DND-41 (cell line): ENCODE measurements around the gene MORN4.

Experiments used
- ATAC-seq: fragments of 200-7000 bp; cut with Tn5 transposase; 3 replicates; pipeline ENCODE4 v1.9.1; 2021; ENCODE audit warnings: low read depth; ENCODE audit not compliant: insufficient read depth
- DNase-seq: peaks from one replicate; pipeline ENCODE4 v3.0.0-alpha.2; 2020
- H2AFZ ChIP-seq: 2 replicates; pipeline ENCODE4 v1.6.0; 2012; ENCODE audit warnings: low read depth, low read length
- H3K27ac ChIP-seq: 2 replicates; pipeline ENCODE4 v1.5.1; 2012; ENCODE audit warnings: low read length, inconsistent platforms
- H3K27me3 ChIP-seq: fragments of 200-600 bp; sonication (generic); 2 replicates; pipeline ENCODE4 v1.6.0; 2012; ENCODE audit warnings: low read length, mild to moderate bottlenecking, inconsistent platforms; ENCODE audit not compliant: insufficient read depth, poor library complexity
- H3K36me3 ChIP-seq: 2 replicates; pipeline ENCODE4 v1.5.1; 2012; ENCODE audit warnings: low read length, inconsistent platforms; ENCODE audit not compliant: insufficient read depth
- H3K4me1 ChIP-seq: 2 replicates; pipeline ENCODE4 v1.5.1; 2012; ENCODE audit warnings: mild to moderate bottlenecking, low read length; ENCODE audit not compliant: insufficient read depth
- H3K4me2 ChIP-seq: 2 replicates; pipeline ENCODE4 v1.6.0; 2012; ENCODE audit warnings: mild to moderate bottlenecking, moderate library complexity, low read length, inconsistent platforms; ENCODE audit not compliant: insufficient read depth
- H3K4me3 ChIP-seq, 2 experiments: fragments of 200-600 bp in 1 of 2; shearing (Covaris generic) in 1 of 2; 2 replicates each; pipeline ENCODE4 v1.5.1; 2012 to 2016; ENCODE audit warnings: inconsistent platforms in 2 of 2, low read length in 2 of 2, mild to moderate bottlenecking in 2 of 2, low read depth in 1 of 2, moderate library complexity in 1 of 2
- H3K79me2 ChIP-seq: 2 replicates; pipeline ENCODE4 v1.6.0; 2012; ENCODE audit warnings: low read length, inconsistent platforms; ENCODE audit not compliant: insufficient read depth
- H3K9ac ChIP-seq: 2 replicates; pipeline ENCODE4 v1.6.0; 2012; ENCODE audit warnings: low read depth, mild to moderate bottlenecking, inconsistent platforms, low read length, moderate library complexity
- H3K9me3 ChIP-seq: 2 replicates; pipeline ENCODE4 v1.5.1; 2012; ENCODE audit warnings: low read length, moderate library complexity, mild to moderate bottlenecking, inconsistent platforms; ENCODE audit not compliant: insufficient read depth, severe bottlenecking
- H4K20me1 ChIP-seq: 2 replicates; pipeline ENCODE4 v1.6.0; 2012; ENCODE audit warnings: low read length; ENCODE audit not compliant: insufficient read depth
- CTCF ChIP-seq: IDR thresholded peaks from 2 replicates; pipeline ENCODE4 v1.5.1; 2012; ENCODE audit warnings: borderline replicate concordance, low read length, moderate library complexity, mild to moderate bottlenecking; ENCODE audit not compliant: poor library complexity, severe bottlenecking; ENCODE audit errors: extremely low read depth
- EZH2 ChIP-seq: IDR thresholded peaks from 3 replicates; pipeline ENCODE4 v1.6.1; 2012; ENCODE audit warnings: borderline replicate concordance, low read depth, mild to moderate bottlenecking, moderate library complexity, low read length, inconsistent platforms; ENCODE audit not compliant: severe bottlenecking

Gene MORN4

DNA sequence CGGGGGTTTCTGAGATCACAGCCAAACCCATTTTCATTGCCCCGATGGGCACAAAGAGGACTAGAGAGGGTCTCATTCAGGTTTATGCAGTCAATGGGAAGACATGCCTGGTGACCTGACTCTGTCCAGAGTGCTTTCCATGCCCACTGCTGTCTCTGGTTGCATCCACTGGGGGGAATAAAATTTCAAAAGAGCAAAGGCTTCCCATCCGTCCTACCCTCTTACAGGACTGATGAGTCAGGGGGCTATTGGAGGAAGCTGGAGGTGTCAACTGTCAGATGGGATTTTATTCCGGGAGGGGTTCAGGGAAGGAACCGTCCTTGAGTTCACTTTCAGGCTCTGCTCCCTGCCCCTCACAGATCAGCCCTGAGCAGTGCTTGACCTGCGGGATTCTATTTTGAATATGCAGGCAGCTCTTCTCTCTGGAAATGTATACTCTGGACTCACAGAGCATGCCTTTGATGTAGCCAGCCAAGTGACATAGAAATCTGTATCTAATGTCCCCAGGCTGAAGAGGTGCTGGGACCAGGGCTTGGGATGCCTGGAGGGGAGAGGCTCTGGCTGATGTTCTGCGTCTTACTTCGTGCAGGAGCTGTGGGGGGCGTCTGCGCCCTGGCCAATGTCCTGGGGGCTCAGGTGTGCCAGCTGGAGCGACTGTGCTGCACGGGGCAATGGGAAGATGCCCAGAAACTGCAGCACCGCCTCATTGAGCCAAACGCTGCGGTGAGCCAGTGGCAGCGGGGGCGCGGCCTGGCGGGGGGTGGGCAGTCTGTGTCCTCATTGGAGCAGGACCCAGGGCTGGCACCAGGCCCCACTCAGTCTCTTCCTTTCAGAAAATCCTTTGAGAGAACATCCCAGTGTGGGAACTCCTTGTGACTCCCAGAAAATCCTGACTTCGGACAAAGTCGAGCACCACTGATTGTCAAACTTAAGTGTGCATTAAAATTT lies 31.8 kb downstream of the MORN4 start:
- H3K4me2 ChIP-seq = no peak overlapping the region
- H4K20me1 ChIP-seq = no peaks in the 10 kb centered on the region
- no peak for TF ChIP-seq EZH2
- no peak for TF ChIP-seq CTCF
- DNase-seq = no peak
- H3K27me3 ChIP-seq = no peaks in the 10 kb centered on the region
- H3K9me3 ChIP-seq = no peaks in the 10 kb centered on the region
- no peak overlapping the region for H2AFZ ChIP-seq
- no peaks in the 10 kb centered on the region for H3K79me2 ChIP-seq
- no peak overlapping the region for H3K27ac ChIP-seq
- H3K36me3 ChIP-seq = no peaks in the 10 kb centered on the region
- ATAC-seq = no peak
- no peaks in the 10 kb centered on the region for H3K4me1 ChIP-seq
- no peak overlapping the region for H3K4me3 ChIP-seq
- H3K9ac ChIP-seq = no peak overlapping the region

- Histone ChIP-seq H3K9ac (no peak overlapping the region), H3K27ac (no peak overlapping the region), H3K79me2 (no peaks in the 10 kb centered on the region), H3K4me3 (no peak overlapping the region), H3K4me1 (no peaks in the 10 kb centered on the region), H4K20me1 (no peaks in the 10 kb centered on the region), H3K27me3 (no peaks in the 10 kb centered on the region), H3K4me2 (no peak overlapping the region), H2AFZ (no peak overlapping the region), H3K9me3 (no peaks in the 10 kb centered on the region), H3K36me3 (no peaks in the 10 kb centered on the region)
- DNase-seq (no peak), ATAC-seq (no peak)
- no peak for TF ChIP-seq EZH2
- TF ChIP-seq CTCF = no peak
These were observed 32.7 kb downstream of the MORN4 start for GRCh38 chr10:97600616-97601015.

- Histone ChIP-seq H3K9ac (no peak overlapping the region), H3K27me3 (no peaks in the 10 kb centered on the region), H3K9me3 (no peaks in the 10 kb centered on the region), H3K4me2 (no peak overlapping the region), H3K4me1 (no peaks in the 10 kb centered on the region), H3K36me3 (no peaks in the 10 kb centered on the region), H2AFZ (no peak overlapping the region), H3K79me2 (no peaks in the 10 kb centered on the region), H3K27ac (no peak overlapping the region), H3K4me3 (no peak overlapping the region), H4K20me1 (no peaks in the 10 kb centered on the region)
- TF ChIP-seq EZH2 = no peak
- DNase-seq (no peak), ATAC-seq (no peak)
These were observed 34.1 kb downstream of the MORN4 start for GRCh38 chr10:97599272-97599619.

DNA sequence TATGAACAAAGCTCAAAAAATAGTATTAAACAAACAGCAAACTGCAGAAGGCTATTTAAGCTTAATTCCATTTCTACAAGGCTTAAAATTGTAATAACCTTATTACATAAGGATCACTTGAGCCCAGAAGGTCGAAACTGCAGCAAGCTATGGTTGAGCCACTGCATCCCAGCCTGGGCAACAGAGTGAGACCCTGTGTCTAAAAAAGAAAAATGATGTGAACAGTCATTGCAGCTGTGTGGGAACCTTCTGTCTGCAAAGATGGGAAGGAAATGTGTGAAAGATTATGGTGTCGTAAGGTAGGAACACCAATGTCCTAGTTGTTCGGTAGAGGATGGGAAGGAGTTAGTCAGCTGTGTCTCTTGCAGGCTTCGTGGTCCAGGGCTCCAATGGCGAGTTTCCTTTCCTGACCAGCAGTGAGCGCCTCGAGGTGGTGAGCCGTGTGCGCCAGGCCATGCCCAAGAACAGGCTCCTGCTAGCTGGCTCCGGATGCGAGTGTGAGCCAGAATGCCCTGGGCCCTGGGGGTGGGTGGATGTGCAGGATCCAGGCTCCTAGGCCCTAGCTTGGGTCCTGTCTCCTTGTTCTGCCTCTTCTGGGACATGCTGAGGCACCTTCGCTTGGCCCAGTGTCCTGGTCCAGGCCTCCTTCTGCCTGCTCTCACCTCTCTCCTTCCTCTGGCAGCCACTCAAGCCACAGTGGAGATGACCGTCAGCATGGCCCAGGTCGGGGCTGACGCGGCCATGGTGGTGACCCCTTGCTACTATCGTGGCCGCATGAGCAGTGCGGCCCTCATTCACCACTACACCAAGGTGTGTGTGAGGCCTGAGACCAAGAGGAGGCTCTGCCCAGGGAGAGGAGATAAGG lies 34.7 kb downstream of the MORN4 start:
- no peaks in the 10 kb centered on the region for H3K9me3 ChIP-seq
- ATAC-seq (no peak), DNase-seq (no peak)
- no peak overlapping the region for H3K27ac ChIP-seq
- no peaks in the 10 kb centered on the region for H3K27me3 ChIP-seq
- H3K4me1 ChIP-seq = no peaks in the 10 kb centered on the region
- H2AFZ ChIP-seq = no peak overlapping the region
- H3K4me3 ChIP-seq = no peak overlapping the region
- no peaks in the 10 kb centered on the region for H3K36me3 ChIP-seq
- H3K79me2 ChIP-seq = no peaks in the 10 kb centered on the region
- no peak for TF ChIP-seq EZH2
- no peak for TF ChIP-seq CTCF
- H3K4me2 ChIP-seq = no peak overlapping the region
- H4K20me1 ChIP-seq = no peaks in the 10 kb centered on the region
- no peak overlapping the region for H3K9ac ChIP-seq
